D721Med (cell line): Measurements from ENCODE around the gene BRD1.
"Not testable (repeated sequence)": the region's sequence is repeated elsewhere in the genome, so short reads cannot be mapped to it uniquely, and the experiment has no call there.

Experiments used
- DNase-seq: peaks from one replicate; pipeline ENCODE4 v3.0.0; 2011; ENCODE audit warnings: low spot score; ENCODE audit not compliant: insufficient read length
- FAIRE-seq: peaks from 2 replicates; lab custom pipeline; 2011; peaks lifted over from hg19 to GRCh38; lab: Jason Lieb, UNC
- CTCF ChIP-seq: IDR thresholded peaks from 2 replicates; pipeline ENCODE4 v1.5.1; 2012; ENCODE audit warnings: mild to moderate bottlenecking, control low read depth; ENCODE audit not compliant: insufficient read depth; ENCODE audit errors: missing control alignments

Gene BRD1

DNA sequence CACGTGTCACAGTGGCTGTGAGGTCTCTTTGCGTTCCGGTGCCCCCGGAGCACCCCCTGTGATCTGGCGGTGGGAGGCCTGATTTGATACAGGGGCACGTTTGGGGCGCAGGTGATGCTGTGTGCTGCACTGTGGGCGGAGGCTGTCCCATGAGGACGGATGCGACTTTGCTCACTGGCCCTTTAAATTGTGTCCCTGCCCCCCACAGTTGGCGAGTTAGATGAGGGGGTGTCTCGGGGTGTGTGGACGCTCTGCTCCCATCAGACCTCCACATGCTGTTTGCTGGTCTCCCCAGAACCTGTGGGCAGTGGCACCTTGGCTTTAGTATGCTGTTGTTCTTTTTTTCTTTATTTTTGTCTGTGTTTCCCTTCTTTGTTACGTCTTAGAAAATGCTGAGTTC, 31.2 kb upstream of the BRD1 start:
- no peak for FAIRE-seq
- no peak for TF ChIP-seq CTCF

GRCh38 chr22:49856766-49857618, 29.3 kb upstream of the BRD1 start:
- FAIRE-seq (no peak), DNase-seq (no peak)
- TF ChIP-seq CTCF, result no peak

More for the DNA sequence above, 31.2 kb upstream of the BRD1 start:
- no peak for DNase-seq

DNA sequence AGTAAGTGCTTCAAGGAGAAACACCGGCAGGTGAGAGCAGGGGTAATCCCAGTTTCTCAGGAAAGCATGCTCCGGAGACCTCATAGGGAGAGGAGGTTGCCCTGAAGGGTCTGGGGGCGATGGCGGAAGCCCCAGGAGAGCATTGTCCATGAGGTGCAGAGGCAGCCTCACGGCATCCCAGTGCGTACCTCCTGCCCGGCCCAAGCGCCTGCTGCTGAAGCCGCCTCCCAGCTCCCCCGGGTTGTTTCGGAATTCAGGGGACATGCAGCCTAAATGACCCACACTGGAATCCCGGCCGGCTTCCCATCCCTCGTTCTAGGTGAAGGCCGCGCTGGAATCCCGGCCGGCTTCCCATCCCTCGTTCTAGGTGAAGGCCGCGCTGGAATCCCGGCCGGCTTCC, 28.7 kb upstream of the BRD1 start:
- TF ChIP-seq CTCF, result no peak
- no peak for DNase-seq
- no peak for FAIRE-seq

DNA sequence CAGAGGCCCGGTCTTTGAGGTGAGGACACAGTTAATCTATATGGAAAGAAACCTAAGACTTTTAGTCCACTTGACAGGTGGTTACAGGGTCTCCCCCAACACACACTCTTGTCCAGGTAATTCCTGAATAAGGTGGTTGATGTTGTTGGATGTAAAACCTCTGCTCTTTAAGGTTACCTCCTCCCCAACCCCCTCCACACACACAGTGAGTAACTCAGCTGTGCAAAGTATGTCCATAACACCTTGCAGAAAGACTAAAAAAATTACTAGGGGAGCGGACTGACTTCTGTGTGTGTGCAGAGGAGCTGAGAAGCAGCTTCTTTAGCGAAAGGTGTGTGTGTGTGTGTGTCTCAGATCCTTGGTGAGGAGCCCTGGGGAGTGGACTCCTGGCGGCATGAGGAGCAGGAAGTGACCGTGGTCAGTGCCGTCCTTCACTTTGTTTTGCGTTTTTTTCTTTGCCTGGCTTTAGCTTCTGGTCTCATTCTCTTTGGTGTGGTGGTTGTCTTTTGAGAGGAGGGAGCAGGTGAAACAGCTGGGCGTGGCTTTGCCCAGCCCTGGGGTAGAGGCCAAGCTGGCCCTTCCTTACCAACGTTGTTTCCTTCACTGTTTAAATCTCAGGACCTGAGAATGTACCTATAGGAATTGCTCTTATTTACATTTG, 27.7 kb upstream of the BRD1 start:
- DNase-seq (no peak), FAIRE-seq (no peak)
- TF ChIP-seq CTCF, result no peak

DNA sequence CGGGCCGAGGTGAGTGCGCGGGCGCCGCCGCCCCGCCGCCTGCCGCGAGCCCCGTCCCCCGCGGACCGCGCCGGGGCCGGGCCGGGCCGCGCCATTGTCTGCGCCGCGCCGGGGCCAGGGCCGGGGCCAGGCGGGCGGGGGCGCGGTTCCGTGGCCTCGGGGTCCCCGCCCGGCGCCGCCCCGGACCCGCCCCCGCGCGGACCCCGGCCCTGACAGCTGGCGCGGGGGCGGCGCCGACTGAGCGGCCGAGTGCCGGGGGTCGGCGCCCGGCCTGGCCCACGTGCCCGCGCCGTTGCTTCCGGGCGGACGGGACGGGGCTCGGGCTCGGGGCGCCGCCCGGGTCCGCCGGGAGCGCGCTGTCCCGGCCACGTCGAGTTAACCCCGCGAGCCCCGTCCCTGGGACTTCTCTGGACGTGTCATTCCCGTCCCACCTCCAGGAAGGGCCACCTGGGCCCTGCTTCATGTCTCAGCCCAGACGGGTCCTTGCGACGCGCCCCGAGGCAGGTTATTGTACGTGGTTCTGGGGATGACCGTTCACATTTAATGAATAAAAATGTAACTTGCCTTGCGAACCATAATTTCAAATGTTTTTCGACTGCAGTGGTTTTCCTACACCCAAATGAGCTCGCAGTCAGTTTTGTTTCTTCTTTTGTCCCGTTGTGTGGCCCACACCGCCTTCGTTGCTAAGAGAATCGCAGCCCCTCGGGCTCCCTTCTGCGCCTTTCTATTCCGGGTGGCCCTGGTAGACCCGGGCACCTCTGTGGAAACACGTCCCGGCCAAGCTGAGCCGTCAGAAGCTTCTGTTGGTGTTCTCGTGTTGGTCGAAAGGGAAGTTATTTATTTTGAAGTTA, 26.5 kb upstream of the BRD1 start:
- FAIRE-seq (no peak), DNase-seq (no peak)
- no peak for TF ChIP-seq CTCF

DNA sequence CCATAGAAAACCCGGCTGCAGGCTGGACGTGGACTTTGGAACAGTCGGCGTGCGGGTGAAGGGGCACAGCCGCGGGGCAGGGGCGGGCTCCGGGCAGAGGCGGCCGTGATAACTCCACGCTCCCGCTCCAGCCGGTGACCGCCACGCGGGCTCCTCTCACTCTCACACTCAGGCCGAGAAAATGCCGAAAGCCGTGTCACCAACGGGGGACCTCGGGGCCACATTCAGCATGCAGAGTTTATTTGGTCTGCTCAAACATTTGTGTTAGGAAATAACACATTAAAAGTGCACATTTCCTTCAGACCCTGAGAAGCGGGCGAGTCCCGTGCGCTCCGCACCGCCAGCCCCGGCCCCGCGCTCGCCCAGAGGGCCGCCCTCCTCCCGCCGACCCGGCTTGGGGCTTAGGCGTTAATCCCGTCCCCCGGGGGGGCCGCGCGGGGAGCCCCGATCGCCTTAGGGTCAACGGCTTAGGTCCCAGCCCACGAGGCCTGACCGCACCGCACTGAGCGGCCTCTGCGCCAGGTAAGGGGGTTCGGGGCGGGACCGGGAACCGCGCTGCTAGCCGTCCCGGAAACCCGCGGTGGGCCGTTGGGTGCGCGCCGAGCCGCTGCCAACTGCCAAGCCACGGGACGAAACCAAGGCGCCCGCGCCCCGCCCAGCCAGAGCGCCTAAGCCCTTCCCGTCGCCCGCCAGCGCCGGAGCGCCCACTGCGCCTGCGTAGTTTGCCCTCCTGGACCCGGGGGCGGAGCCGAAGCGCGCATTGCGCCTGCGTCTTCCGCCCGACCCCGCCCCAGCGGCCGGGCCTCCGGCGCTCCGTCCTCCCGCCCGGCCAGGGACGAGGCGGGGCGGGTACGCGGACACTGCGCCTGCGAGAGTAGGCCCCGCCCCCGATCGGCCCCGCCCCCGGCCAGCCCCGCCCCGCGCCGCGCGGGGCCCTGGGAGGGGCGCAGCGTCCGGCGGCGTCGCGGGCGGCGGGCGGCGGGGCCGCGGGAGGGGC, 25.5 kb upstream of the BRD1 start, which contains the start of gene ZBED4:
TSS of gene ZBED4 (plus strand) at position 947 of the 997 bp plus-strand sequence. CDS start 29,819 bp downstream, outside the sequence.
- no peak for FAIRE-seq
- peak; percentile 66 for DNase-seq
- no peak for TF ChIP-seq CTCF

GRCh38 chr22:49852568-49852897, 24.9 kb upstream of the BRD1 start:
- DNase-seq, FAIRE-seq: not testable (repeated sequence)
